GM12873 (cell line): ENCODE results near the gene L1CAM.

Experiments
- TF ChIP-seq, protein P1 (sequence below): IDR thresholded peaks from 2 replicates; pipeline ENCODE4 v1.5.1; 2012; ENCODE audit warnings: low read depth, mild to moderate bottlenecking, moderate library complexity, low read length, control low read depth; ENCODE audit not compliant: insufficient read depth; ENCODE audit errors: missing control alignments

Gene L1CAM

GRCh38 chrX:153870791-153871360 is 15.1 kb downstream of the L1CAM start:
- TF ChIP-seq, protein P1, sequence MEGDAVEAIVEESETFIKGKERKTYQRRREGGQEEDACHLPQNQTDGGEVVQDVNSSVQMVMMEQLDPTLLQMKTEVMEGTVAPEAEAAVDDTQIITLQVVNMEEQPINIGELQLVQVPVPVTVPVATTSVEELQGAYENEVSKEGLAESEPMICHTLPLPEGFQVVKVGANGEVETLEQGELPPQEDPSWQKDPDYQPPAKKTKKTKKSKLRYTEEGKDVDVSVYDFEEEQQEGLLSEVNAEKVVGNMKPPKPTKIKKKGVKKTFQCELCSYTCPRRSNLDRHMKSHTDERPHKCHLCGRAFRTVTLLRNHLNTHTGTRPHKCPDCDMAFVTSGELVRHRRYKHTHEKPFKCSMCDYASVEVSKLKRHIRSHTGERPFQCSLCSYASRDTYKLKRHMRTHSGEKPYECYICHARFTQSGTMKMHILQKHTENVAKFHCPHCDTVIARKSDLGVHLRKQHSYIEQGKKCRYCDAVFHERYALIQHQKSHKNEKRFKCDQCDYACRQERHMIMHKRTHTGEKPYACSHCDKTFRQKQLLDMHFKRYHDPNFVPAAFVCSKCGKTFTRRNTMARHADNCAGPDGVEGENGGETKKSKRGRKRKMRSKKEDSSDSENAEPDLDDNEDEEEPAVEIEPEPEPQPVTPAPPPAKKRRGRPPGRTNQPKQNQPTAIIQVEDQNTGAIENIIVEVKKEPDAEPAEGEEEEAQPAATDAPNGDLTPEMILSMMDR: peak; percentile 11

GRCh38 chrX:153870288-153870690 is 15.7 kb downstream of the L1CAM start:
- TF ChIP-seq, protein P1: no peak

DNA sequence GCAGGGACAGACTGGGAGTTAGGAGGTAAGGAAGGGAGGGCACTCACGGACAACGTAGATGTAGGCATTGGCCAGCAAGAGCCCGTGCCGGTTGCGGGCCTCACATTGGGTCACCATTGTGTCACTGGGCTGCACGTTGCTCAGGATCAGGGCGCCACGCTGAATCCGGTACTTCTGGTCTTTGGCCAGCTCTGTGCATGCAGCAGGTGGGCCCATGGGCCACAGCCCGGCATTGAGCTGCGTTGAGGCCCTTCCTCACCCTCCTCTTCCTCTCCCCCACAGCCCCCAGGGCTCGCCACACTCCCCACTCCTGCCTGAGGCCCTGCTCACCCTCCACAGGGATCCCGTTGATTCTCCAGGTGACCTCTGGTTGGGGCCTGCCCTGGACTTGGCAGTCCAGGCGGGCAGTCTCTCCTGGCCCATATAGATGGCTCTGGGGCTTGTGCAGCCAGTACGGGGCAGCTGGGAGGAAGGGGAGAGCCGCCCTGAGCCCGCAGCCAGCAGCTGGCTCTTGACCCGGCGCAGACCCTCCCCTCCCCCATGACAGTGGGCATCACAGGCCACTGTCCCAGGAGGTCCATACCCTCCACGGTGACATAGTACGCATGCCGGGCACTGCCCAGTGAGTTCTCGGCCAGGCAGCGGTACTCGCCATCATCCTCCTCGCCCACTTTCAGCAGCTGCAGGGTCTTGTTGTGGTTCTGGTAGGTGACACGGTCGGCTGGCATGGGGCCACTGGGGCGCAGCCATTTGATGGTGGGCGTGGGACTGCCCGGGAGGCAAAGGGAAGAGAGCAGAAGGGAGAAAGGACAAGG is 16.3 kb downstream of the L1CAM start:
- TF ChIP-seq, protein P1: no peak

GRCh38 chrX:153868576-153869472 is 17.1 kb downstream of the L1CAM start:
- TF ChIP-seq, protein P1: no peak

DNA sequence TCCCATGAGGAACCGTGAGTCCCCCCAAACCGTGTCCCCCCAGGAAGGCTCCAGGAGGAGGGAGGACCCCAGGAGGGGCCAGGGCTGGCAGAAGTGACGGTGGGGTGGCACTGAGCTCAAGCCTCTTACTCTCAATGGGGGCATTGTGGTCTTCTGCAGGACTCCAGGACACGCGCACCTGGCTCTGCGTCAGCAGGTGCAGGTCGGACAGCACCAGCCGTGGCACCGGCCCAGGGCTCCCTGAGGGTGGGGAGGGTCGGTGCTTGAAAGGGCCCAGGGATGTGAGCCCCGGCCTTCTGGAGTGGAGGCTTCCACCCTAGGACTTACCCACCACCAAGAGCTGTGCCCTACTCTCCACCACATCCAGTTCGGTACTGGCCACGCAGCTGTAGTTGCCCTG is 18.3 kb downstream of the L1CAM start:
- TF ChIP-seq, protein P1: no peak

DNA sequence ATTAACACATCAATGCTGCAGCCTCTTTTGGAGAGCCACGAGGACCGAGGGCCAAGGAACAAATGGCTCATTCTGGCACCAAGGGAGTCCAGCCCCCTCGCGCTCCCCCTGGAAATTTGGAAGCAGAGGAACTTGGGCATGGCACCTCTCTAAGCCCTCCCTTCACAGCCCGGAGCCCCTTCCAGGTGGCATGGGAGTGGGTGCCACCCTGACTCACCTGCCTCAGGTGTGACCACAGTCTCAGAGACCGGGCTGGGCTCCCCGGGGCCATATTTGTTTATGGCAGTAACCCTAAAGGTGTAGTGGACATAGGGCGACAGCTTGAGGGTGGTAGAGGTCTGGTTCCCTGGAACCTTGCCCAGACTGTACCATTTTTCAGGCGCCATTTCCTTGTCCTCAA is 18.8 kb downstream of the L1CAM start:
- TF ChIP-seq, protein P1: no peak
